Tibial nerve (tissue), 4 donors: ENCODE measurements around the gene KSR2. TPM values are rescaled to one million over a fixed set of nuclear protein-coding genes. Genes with fewer than 3 reads are reported as not detected.
A peak's percentile ranks its signal among the peaks of the same experiment; 100 is the strongest.

ENCODE experiments used
- DNase-seq, 2 donors: peaks; one replicate each; pipeline ENCODE4 v3.0.0-alpha.2; 2019; ENCODE audit warnings: low spot score in 2 of 2
- H3K27ac ChIP-seq, 4 donors: fragments of 200-600 bp; sonication (generic) in 3 of 4; one replicate each; pipeline ENCODE4 v1.5.1; 2017 to 2019; ENCODE audit warnings: mild to moderate bottlenecking in 1 of 4
- H3K27me3 ChIP-seq, 2 donors: fragments of 200-600 bp; sonication (generic) in 1 of 2; one replicate each; pipeline versions ENCODE4 v1.5.1 to v1.6.0; 2017 to 2019
- H3K36me3 ChIP-seq, 3 donors: fragments of 200-600 bp; sonication (generic); one replicate each; pipeline ENCODE4 v1.5.1; 2018 to 2019
- H3K4me1 ChIP-seq, 4 donors: fragments of 200-600 bp; sonication (generic) in 3 of 4; one replicate each; pipeline ENCODE4 v1.5.1; 2017 to 2019
- H3K4me3 ChIP-seq, 4 donors: fragments of 200-600 bp; sonication (generic) in 3 of 4; one replicate each; pipeline ENCODE4 v1.5.1; 2017 to 2019; ENCODE audit warnings: mild to moderate bottlenecking in 1 of 4, moderate library complexity in 1 of 4
- H3K9me3 ChIP-seq, 4 donors: fragments of 200-600 bp; sonication (generic) in 3 of 4; one replicate each; pipeline ENCODE4 v1.5.1; 2017 to 2019
- CTCF ChIP-seq, 5 experiments: fragments of 200-600 bp in 3 of 5; fragments of 450-650 bp in 2 of 5; sonication (generic) in 3 of 5; IDR thresholded peaks; one replicate each; pipeline ENCODE4 v1.5.1; 2016 to 2019; ENCODE audit warnings: antibody characterized with exemption in 5 of 5, mild to moderate bottlenecking in 3 of 5, moderate library complexity in 2 of 5
- EP300 ChIP-seq, 2 donors: sonication (generic); formaldehyde crosslinking; IDR thresholded peaks; one replicate each; pipeline ENCODE4 v1.6.1; 2017; ENCODE audit warnings: antibody characterized with exemption in 2 of 2, mild to moderate bottlenecking in 1 of 2
- POLR2A ChIP-seq, 2 donors: fragments of 450-650 bp; IDR thresholded peaks; one replicate each; pipeline ENCODE4 v1.6.1; 2017; ENCODE audit warnings: antibody characterized with exemption in 2 of 2, mild to moderate bottlenecking in 2 of 2, moderate library complexity in 2 of 2
- WGBS, 2 donors: methylation state at CpG; one replicate each; pipeline ENCODE4 v1.1.5; 2018; 5-methylcytosine and 5-hydroxymethylcytosine counted together
- total RNA-seq, 4 donors: library from RNA; depleted of rRNA; stranded (reverse); fragments of >200 nt; gene quantifications; one replicate each; pipeline ENCODE4 v1.1.0, GENCODE V29; 2016

KSR2 gene
- total RNA-seq, 4 donors from 2014 or later, result under 0.01 TPM; not detected in 3

GRCh38 chr12:117412465-117413188 lies 556.2 kb downstream of the KSR2 start:
- H3K9me3 ChIP-seq, result peaks cover 0 to 3% (median 0%) of the 10 kb centered on the region in 4 donors
- no peaks in the 10 kb centered on the region for H3K4me1 ChIP-seq
- H3K27me3 ChIP-seq, result no peaks in the 10 kb centered on the region
- 66 to 69% methylated on average over 11 of the region's 11 CpGs for WGBS, 2 donors
- no peak overlapping the region for H3K4me3 ChIP-seq
- no peaks in the 10 kb centered on the region for H3K36me3 ChIP-seq
- TF ChIP-seq CTCF (IDR thresholded peaks at IDR 0.05) (no peak), POLR2A (IDR thresholded peaks at IDR 0.05) (no peak), EP300 (IDR thresholded peaks at IDR 0.05) (no peak)
- no peak for DNase-seq
- no peak overlapping the region for H3K27ac ChIP-seq

- H3K36me3 ChIP-seq, result no peaks in the 10 kb centered on the region
- TF ChIP-seq POLR2A (IDR thresholded peaks at IDR 0.05) (no peak), EP300 (IDR thresholded peaks at IDR 0.05) (no peak), CTCF (IDR thresholded peaks at IDR 0.05) (no peak)
- no peak overlapping the region for H3K4me3 ChIP-seq
- no peaks in the 10 kb centered on the region for H3K27me3 ChIP-seq
- no peaks in the 10 kb centered on the region for H3K4me1 ChIP-seq
- H3K9me3 ChIP-seq, result peaks cover 0 to 4% (median 0%) of the 10 kb centered on the region in 4 donors
- no peak for DNase-seq
- H3K27ac ChIP-seq, result no peak overlapping the region
These were observed 559.5 kb downstream of the KSR2 start for GRCh38 chr12:117409286-117409685.

GRCh38 chr12:117408161-117408791 lies 560.5 kb downstream of the KSR2 start:
- no peak overlapping the region for H3K27ac ChIP-seq
- no peaks in the 10 kb centered on the region for H3K27me3 ChIP-seq
- H3K4me3 ChIP-seq, result no peak overlapping the region
- H3K36me3 ChIP-seq, result no peaks in the 10 kb centered on the region
- peaks cover 0 to 11% (median 0%) of the 10 kb centered on the region in 4 donors for H3K9me3 ChIP-seq
- no peak for TF ChIP-seq CTCF (IDR thresholded peaks at IDR 0.05)
- TF ChIP-seq EP300 (IDR thresholded peaks at IDR 0.05), result no peak
- no peak for TF ChIP-seq POLR2A (IDR thresholded peaks at IDR 0.05)
- WGBS, 2 donors, result 36 to 41% methylated on average over 10 to 11 of the region's 11 CpGs
- peak in 1 of 2 donors; percentile 9 for DNase-seq
- H3K4me1 ChIP-seq, result no peaks in the 10 kb centered on the region

- 73 to 86% methylated on average over 7 of the region's 7 CpGs for WGBS, 2 donors
- H3K9me3 ChIP-seq, result peaks cover 0 to 33% (median 0%) of the 10 kb centered on the region in 4 donors
- TF ChIP-seq POLR2A (IDR thresholded peaks at IDR 0.05) (no peak), EP300 (IDR thresholded peaks at IDR 0.05) (no peak), CTCF (IDR thresholded peaks at IDR 0.05) (no peak)
- no peak for DNase-seq
- H3K27me3 ChIP-seq, result no peaks in the 10 kb centered on the region
- H3K27ac ChIP-seq, result no peak overlapping the region
- H3K4me1 ChIP-seq, result no peaks in the 10 kb centered on the region
- no peak overlapping the region for H3K4me3 ChIP-seq
- H3K36me3 ChIP-seq, result no peaks in the 10 kb centered on the region
These were observed 563.9 kb downstream of the KSR2 start for GRCh38 chr12:117404940-117405339.

- no peak for TF ChIP-seq EP300 (IDR thresholded peaks at IDR 0.05)
- no peak for TF ChIP-seq POLR2A (IDR thresholded peaks at IDR 0.05)
- TF ChIP-seq CTCF (IDR thresholded peaks at IDR 0.05), result no peak
- no peak for DNase-seq
These were observed 564.5 kb downstream of the KSR2 start for GRCh38 chr12:117404203-117404853.

More at GRCh38 chr12:117404203-117404853, 564.5 kb downstream of the KSR2 start:
- Histone ChIP-seq H3K27me3 (no peaks in the 10 kb centered on the region), H3K9me3 (peaks cover 0 to 37% (median 0%) of the 10 kb centered on the region in 4 donors), H3K4me1 (no peaks in the 10 kb centered on the region), H3K4me3 (no peak overlapping the region), H3K27ac (no peak overlapping the region), H3K36me3 (no peaks in the 10 kb centered on the region)
- 65 to 75% methylated on average over 4 of the region's 4 CpGs for WGBS, 2 donors
